SK-N-DZ (cell line): ENCODE results near the gene HID1.
A peak's percentile ranks its signal among the peaks of the same experiment; 100 is the strongest.
"Not testable (repeated sequence)": the region's sequence is repeated elsewhere in the genome, so short reads cannot be mapped to it uniquely, and the experiment has no call there.

Experiments
- DNase-seq: peaks from one replicate; pipeline ENCODE4 v3.0.0-alpha.2; 2015; ENCODE audit warnings: low spot score

The HID1 gene

DNA sequence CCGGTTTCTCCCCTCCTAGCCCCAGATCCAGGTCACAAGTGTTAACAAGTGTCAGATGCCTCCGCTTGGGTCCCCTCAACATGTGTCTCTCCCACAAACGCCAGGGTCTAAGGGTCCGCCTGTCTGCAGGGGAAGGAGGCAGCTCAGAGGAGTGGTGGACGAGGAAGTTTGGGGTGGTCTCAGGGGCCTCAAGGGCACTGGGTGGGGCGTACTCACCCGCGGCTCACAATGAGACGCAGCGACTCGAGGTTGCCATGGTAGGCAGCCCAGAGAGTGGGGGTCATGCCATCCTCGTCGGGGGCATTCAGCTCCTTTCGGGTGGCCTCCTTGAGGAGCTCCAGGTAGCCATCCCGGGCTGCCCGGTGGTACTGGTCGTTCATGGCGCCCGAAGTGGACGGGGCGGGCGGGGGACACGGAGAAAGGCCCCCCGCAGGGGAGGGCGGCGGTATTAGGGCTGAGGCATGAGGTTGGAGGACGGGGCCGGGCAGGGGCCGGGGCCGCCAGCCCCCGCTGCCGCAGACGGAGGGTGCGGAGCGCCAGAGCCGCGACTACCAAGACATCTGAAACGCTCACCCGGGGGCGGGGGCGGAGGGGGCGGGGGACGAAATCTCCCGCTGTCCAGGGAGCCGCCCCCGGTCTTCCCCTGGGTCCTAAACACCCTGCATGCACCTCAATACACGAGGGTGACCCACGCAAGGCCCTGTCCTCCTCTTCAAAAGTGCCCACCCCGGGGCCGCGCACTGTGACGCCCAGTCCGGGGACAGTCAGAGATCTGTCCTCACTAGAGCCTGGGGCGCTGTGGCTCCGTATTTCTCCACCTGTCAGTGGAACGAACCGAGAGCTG, 49.6 kb downstream of the HID1 start, which contains the start of gene USH1G:
USH1G (minus strand) TSS at position 562 of the 844 bp plus-strand sequence; CDS start at position 380, 182 bp downstream.
- DNase-seq, result no peak

DNA sequence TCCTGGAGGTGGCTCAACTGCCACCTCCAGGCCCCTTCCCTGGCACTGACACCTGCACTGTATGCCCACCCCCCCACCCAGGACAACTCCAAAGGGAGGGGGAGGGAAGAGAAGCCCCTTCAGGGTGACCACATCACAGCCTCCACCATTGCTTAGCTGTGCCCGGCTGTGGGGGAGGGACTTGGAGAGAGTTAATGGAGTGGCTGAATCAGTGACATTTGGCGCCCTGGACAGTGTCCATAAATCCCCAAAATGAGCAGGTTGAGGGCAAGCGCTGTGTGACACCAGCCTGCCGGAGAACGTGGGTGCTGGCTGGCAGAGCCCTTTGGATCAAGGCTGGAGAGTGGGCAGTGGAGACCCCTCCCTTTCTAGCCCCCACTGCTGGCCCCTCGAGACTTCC, 50.4 kb downstream of the HID1 start:
- DNase-seq, result no peak

DNA sequence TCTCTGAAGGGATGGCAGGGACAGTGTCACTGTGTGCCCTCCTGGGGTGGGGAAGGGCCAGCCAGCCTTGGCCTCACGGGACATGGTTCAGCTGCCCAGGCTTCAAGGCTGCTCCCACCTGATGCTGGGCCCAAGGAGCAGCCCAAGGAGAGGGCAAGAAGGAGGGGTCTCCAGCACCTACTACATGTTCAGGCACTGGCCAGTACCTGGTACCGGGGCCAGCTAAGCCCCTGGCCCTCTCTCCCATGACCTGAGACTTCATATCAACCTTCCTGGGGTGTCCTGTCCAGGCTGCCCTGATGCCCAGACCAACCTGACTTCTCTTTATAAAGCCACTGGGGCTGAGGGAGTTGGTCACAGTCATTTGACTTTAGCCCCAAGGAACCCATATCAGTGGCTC, 50.8 kb downstream of the HID1 start:
- no peak for DNase-seq

DNA sequence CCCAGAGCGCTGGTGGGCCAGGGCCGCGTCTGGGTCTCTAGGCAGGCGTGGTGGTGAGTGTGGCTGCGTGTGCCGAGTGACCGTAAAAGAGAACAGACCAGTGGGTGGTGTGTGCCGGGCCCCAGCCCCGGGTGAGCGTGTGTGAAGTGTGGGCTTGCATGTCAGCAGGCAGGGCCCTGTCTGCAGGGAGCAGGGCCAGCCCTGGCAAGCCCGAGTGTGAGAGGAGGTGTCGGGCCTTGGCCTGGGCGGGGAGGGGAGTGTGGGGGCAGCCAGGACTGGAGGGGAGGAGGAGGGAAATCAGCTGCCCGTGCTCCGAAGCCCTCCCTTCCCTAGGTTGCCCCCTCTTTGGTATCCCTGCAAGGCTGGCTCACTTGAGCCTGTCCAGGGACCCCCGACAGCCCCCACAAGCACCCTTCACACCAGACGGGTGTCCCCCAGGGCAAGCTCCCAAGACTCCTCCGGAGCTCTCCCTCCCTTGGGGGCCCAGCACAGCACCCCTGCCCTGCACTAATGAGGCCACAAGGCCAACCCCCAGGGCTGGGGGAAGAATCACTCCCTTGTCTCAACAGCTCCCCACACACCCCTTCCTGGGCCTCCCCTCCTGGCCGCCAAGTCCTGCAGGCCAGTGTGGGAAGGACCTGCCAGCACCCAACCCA, 51.4 kb downstream of the HID1 start:
- DNase-seq, result no peak

DNA sequence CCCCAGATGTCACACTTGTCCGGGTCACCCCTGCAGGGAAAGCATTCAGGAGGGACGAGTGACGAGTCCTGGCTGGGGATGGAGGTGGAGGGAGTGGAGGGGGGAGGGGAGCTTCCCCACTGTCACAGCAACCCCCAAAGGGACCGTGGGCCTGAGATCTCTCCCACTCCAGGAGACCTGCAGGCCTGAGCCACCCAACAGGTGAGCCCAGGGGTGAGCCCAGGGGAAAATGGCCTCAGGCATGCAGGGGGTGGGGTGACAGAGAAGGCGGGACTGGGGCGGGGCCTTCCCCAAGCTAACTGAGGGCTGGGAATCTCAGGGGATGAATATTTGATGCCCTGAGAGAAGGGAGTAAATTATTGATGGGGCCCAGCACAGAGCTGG, 51.9 kb downstream of the HID1 start:
- DNase-seq, result no peak

DNA sequence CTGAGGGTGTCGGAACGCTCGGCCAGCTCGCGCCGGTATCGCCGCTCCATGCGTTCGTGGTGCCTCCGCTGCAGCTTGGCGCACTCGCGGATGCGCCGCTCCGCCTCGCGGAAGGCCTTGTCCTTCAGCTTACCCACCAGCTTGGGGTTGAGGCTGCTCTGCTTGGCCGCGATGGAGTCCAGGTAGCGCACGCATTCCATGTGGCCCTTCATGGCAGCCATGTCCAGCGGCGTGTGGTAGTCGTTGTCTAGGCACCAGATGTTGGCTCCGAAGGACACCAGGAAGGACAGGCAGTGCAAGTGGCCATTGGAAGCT, 52.3 kb downstream of the HID1 start:
- DNase-seq, result no peak

DNA sequence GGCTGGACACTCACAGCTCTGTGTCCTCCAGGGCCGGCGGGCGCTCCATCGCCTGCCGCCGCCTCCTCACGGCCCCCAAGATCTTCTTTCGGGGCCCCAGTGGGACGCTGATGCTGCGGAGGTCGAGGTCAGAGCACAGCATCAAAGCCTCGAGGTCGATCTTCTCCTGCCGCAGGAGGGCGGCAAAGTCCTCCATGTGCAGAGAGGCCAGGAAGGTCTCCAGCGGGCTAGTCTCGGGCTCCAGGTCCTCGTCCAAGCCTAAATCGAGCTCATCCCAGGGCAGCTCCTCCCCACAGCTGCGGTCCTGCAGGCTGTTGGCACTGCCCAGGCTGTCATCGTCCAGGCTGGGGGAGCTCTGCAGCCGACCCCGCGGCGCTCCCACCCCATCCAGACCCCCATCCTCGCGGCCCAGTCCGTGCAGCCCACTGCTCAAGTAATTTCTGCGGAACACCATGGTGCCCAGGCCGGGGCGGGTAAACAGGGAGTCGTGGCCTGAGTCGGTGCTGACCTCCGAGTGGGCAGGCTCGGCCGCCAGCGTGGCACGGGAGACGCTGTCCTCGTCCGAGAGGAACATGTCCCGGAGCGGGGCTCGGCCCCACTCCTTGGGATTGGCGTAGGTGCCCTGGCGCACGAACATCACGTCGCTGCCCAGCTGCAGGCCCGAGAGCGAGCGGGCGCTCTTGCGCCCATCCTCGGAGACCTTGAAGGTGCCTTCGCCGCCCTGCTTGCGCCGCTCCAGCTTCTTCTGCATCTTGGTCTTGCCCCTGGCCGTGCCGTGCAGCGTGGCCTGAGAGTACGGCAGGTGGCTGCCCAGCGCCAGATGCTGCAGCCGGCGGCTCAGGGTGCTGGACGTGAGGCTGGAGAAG, 52.9 kb downstream of the HID1 start:
- peak; percentile 77 for DNase-seq

DNA sequence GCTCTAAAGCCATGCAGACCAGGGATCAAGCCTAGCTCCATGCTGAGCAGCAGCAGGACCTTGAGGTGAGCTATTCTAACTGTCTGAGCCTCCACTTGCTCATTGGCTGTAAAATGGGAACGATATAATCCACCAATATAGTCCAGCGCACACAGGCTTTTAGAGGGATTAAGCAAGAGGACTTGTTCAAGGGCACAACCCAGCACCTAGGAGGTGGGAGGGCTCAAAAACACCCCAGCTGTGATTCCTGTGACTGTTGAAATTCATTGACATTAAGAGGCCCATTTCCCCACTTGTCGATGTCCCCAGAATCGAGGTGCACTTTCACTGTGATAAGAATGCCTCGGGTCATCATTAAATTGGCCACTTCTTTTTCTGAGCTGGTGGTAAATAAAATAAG, 53.7 kb downstream of the HID1 start:
- no peak for DNase-seq

DNA sequence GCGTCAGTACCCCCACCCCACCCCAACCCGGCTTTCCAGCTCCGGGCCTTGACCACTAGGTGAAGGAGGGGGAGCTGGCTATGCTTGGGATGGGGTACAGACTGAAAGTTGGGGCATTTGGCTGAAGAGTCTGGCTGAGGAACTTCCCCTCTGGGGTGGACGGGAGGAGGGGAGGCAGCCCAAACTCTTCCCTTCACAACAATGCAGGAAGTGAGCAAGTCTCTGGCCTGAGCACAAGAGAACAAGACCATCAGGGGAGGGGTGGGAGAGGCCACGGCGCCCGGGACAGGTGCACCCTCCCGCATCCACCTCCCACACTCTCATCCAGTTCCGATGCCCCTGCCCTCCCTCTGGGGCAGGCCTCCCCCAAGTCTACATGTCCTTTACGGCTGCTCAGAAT, 55.1 kb downstream of the HID1 start:
- no peak for DNase-seq

DNA sequence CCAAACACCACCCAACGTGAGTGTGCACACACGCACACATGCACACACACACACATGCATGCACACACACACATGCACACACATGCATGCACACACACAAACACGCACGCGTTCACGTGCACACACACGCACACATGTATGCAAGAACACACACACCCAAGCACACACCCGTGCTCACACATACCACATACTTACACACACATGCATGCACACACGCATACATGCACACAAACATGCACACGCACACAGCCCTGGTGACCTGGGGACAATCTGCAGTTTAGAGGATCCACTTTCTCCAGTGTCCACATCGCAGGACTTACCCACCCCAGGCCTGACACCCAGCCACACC, 55.7 kb downstream of the HID1 start:
- no peak for DNase-seq

DNA sequence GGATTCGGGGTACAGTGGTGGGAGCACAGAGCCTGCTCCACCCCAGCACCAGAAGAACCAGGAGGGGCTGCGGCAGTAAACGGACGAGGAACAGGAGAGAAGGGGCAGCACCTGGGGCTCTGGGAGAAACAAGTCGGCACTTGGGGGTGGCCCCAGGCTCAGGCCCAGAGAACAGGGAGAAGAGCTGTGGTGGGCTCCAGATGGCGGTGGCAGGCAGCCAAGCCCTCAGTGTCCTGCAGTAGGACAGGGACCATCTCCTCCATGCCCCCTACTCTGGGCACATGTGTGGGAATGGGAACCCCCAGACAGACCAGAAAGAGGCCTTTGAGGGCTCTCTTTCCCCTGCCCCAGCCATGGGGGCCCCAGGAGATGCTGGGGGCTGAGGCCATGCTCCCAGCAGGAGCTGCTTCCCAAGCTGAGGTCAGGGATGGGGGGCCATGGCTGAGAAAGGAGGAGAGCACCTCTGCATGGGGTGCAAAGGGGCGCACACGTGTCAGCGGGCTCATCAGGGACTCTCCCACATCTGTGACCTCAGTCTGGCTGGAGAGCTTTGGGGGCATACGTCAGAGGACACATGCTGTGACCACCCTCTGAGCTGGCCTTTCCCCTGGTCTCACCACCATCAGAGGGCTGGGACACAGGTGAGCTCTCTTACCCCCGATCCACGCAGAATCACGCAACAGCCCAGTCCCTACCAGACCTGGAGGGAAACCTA, 56.3 kb downstream of the HID1 start:
- DNase-seq, result no peak

DNA sequence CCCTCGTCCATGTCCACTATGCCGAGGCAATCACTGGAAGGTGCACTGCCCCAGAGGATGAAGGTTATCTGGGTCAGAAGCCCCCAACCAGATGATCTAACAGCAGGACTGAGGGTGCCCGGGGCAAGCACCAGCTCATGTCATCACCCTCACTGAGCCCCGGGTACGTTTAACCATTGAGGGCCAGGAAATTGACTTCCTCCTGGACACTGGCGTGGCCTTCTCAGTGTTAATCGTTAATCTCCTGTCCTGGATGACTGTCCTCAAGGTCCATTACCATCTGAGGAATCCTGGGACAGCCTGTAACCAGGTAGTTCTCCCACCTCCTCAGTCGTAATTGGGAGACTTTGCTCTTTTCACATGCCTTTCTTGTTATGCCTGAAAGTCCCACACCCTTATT, 61.1 kb downstream of the HID1 start:
- DNase-seq, result not testable (repeated sequence)

DNA sequence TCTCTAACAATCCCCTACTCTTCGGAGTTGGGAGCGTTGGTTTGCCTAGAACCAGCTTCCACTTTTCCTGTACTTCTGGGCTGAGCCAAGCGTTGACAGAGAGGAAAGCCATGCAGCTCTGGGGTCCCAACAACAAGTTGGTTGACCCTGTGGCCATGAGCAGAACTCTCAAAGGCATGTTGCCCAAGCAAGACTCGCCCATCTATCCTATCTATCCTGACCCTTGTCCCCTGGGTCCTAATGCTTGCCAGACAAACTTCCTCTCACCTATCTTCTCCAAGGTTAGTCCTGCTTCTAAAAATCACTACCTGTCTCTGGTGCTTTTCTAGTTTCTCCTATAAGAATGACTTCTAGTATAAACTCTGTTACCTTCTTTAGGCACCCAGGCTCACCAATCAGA, 63.5 kb downstream of the HID1 start:
- DNase-seq, result not testable (repeated sequence)

DNA sequence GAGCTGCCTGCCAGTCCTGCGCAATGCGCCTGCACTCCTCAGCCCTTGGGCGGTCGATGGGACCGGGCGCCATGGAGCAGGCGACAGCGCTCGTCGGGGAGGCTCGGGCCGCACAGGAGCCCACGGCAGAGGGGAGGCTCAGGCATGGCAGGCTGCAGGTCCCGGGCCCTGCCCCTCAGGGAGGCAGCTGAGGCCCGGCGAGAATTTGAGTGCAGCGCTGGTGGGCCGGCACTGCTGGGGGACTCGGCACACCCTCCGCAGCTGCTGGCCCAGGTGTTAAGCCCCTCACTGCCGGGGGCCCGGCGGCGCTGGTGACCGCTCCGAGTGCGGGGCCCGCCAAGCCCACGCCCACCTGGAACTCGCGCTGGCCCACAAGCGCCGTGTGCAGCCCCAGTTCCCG, 65.5 kb downstream of the HID1 start:
- no peak for DNase-seq

DNA sequence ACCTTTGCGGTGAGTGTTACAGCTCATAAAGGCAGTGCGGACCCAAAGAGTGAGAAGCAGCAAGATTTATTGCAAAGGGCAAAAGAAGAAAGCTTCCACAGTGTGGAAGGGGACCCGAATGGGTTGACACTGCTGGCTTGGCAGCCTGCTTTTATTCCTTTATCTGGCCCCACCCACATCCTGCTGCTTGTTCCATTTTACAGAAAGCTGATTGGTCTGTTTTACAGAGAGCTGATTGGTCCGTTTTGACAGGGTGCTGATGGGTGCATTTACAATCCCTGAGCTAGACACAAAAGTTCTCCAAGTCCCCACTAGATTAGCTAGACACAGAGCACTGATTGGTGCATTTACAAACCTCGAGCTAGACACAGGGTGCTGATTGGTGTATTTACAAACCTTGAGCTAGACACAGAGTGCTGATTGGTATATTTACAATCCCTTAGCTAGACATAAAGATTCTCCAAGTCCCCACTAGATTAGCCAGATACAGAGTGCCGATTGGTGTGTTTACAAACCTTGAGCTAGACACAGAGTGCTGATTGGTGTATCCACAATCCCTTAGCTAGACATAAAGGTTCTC, 66.3 kb downstream of the HID1 start:
- not testable (repeated sequence) for DNase-seq

DNA sequence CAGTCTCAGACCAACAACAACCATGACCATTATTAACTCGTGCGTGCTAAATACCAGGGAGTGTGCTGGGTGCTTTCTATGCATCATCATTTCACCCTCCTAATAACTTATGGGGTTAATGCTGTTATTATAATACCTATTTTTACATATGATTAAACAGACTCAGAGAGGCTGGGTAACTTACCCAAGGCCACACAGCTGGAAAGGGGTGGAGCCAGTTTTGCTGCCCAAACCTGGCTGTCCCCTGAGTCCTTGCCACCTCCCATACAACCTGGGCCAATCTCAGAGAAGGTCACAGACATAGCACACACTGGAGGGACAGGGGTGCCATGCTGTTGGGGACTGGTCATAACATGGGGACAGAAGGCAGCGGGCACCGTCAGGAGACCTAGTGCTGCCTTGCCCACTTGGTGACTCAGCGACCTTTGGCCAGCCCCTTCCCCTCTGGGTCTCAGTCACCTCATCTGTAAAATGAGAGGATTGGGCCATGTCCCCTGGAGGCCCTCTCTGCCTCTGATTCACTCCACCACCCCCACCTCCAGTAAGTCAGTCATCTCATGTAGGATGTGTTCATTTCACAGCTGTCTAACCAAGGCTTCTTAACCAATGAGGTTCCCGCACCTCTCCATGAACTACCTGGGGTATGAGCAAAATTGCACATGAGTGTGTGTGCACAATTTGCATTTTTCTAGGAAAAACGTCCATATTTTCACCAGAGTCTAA, 67.7 kb downstream of the HID1 start:
- DNase-seq, result no peak

DNA sequence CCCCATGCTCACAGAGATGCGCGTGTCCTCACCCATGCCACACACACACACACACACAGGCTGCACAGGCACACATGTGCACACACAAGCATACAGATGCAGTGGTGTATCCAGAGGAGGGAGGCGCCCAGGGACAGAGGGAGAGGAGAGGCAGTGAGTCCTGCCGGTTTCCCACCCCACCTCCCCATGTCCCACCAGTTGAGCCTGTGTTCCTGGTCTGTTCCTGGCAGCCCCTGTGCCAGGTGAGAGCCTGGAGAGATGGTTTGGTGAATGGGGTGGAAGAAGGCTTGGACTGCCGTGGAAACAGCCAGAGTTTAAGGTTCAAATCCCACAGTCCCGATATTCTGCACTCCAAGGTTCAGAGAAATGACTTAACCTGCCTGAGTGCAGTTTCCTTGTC, 68.9 kb downstream of the HID1 start:
- DNase-seq, result no peak

DNA sequence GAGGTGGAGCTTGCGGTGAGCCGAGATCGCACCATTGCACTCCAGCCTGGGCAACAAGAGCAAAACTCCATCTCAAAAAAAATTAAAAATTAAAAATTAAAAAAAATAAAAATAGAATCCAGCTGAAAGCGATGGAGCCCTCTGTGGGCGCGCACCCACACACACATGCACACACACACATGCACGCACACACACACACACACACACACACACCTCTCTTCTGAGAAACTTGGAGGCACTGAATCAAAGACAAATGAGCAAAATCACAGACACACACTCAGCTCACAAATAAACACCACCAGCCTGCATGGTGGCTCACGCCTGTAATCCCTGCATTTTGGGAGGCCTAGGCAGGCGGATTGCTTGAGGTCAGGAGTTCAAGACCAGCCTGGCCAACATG, 69.5 kb downstream of the HID1 start:
- no peak for DNase-seq

DNA sequence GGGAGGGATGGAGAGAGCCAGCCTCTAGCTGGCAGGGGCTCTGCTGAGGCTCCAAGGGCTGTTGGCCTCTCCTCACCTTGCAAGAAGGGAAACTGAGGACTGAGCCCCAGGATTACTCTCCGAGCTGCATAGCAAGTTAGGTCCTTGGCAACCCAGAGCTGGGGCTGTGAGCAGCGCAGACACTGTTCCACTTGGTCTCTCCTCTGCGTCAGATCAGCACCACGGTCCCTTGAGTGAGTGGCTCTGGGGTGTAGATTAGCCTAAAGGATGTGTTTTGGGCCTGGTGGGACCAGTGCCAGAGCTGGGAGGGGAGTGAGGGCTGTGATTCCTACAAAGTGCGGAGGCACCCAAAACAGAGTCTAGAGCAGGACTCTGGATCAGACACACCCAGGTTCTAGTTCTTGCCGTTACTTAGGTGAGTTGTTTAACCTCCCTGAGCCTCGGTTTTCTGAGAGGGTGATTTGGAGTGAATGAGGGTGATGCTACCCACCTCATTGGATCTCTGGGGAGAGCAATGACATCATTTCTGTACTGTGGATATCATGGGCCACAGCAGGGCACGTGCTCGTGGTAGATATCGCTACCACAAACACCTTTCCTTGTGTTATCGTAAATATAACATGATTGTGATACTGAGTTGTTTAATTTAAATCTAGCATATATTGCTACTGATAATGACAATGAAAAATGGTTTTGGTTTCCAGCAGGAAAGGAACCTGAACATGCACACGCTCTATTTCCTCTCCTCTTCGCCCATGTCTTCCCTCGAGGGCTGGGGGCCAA, 71.0 kb downstream of the HID1 start:
- DNase-seq, result no peak
